ENCODE results near the gene ARHGEF39.

The ARHGEF39 gene

GRCh38 chr9:35628389-35628991 is 36.5 kb downstream of the ARHGEF39 start:
- Histone ChIP-seq H3K27me3 (ENCODE audit: insufficient read depth, low read length, poor library complexity) (no peaks in the 10 kb centered on the region), H3K36me3 (ENCODE audit: control insufficient read depth, insufficient read depth, low read length) (no peaks in the 10 kb centered on the region), H3K18ac (ENCODE audit: low read length) (no peak overlapping the region), H3K4ac (ENCODE audit: low read depth, low read length) (no peak overlapping the region), H2BK5ac (ENCODE audit: low read length) (no peak overlapping the region), H3K79me2 (ENCODE audit: control insufficient read depth, insufficient read depth, low read length) (no peaks in the 10 kb centered on the region), H2BK15ac (replicated peaks; ENCODE audit: low read depth) (no peak overlapping the region), H4K8ac (ENCODE audit: low read depth, low read length) (no peak overlapping the region), H2AK5ac (ENCODE audit: low read length) (no peak overlapping the region), H3K9ac (ENCODE audit: low read length) (no peak overlapping the region), H3K79me1 (ENCODE audit: low read length) (no peaks in the 10 kb centered on the region), H3K23ac (ENCODE audit: low read length) (no peak overlapping the region), H4K5ac (ENCODE audit: low read length) (no peak overlapping the region), H3K4me1 (ENCODE audit: control insufficient read depth, low read depth, low read length) (no peaks in the 10 kb centered on the region), H3K4me3 (ENCODE audit: low read length) (no peak overlapping the region), H3K4me2 (ENCODE audit: low read length) (no peak overlapping the region), H3K27ac (ENCODE audit: low read depth, low read length) (no peak overlapping the region), H3K56ac (ENCODE audit: low read length) (no peak overlapping the region), H2BK120ac (ENCODE audit: low read depth, low read length) (no peak overlapping the region)
- no CpG with 5 or more reads among the region's 6 CpGs for WGBS (ENCODE audit: extremely low coverage, insufficient coverage, low lambda C conversion rate)
- no peak for DNase-seq

GRCh38 chr9:35627575-35627974 is 37.4 kb downstream of the ARHGEF39 start:
- no peak overlapping the region for H2AK5ac ChIP-seq (ENCODE audit: low read length)
- H3K23ac ChIP-seq (ENCODE audit: low read length) = no peak overlapping the region
- no peak for DNase-seq
- H3K27ac ChIP-seq (ENCODE audit: low read depth, low read length) = no peak overlapping the region
- no peak overlapping the region for H3K4ac ChIP-seq (ENCODE audit: low read depth, low read length)
- no peaks in the 10 kb centered on the region for H3K4me1 ChIP-seq (ENCODE audit: control insufficient read depth, low read depth, low read length)
- H3K27me3 ChIP-seq (ENCODE audit: insufficient read depth, low read length, poor library complexity) = no peaks in the 10 kb centered on the region
- H3K36me3 ChIP-seq (ENCODE audit: control insufficient read depth, insufficient read depth, low read length) = no peaks in the 10 kb centered on the region
- H3K79me2 ChIP-seq (ENCODE audit: control insufficient read depth, insufficient read depth, low read length) = no peaks in the 10 kb centered on the region
- H2BK15ac ChIP-seq (replicated peaks; ENCODE audit: low read depth) = no peak overlapping the region
- no peak overlapping the region for H2BK120ac ChIP-seq (ENCODE audit: low read depth, low read length)
- H2BK5ac ChIP-seq (ENCODE audit: low read length) = no peak overlapping the region
- H3K18ac ChIP-seq (ENCODE audit: low read length) = no peak overlapping the region
- no peak overlapping the region for H3K4me2 ChIP-seq (ENCODE audit: low read length)
- WGBS (ENCODE audit: extremely low coverage, insufficient coverage, low lambda C conversion rate) = no CpG with 5 or more reads among the region's 2 CpGs
- no peak overlapping the region for H3K9ac ChIP-seq (ENCODE audit: low read length)
- no peak overlapping the region for H4K8ac ChIP-seq (ENCODE audit: low read depth, low read length)
- no peaks in the 10 kb centered on the region for H3K79me1 ChIP-seq (ENCODE audit: low read length)
- no peak overlapping the region for H3K4me3 ChIP-seq (ENCODE audit: low read length)
- no peak overlapping the region for H3K56ac ChIP-seq (ENCODE audit: low read length)
- H4K5ac ChIP-seq (ENCODE audit: low read length) = no peak overlapping the region

- Histone ChIP-seq H3K4ac (ENCODE audit: low read depth, low read length) (no peak overlapping the region), H3K79me1 (ENCODE audit: low read length) (no peaks in the 10 kb centered on the region), H3K18ac (ENCODE audit: low read length) (no peak overlapping the region), H4K8ac (ENCODE audit: low read depth, low read length) (no peak overlapping the region), H3K4me2 (ENCODE audit: low read length) (no peak overlapping the region), H3K36me3 (ENCODE audit: control insufficient read depth, insufficient read depth, low read length) (no peaks in the 10 kb centered on the region), H3K4me1 (ENCODE audit: control insufficient read depth, low read depth, low read length) (peaks cover 4% of the 10 kb centered on the region), H2BK5ac (ENCODE audit: low read length) (no peak overlapping the region), H2BK15ac (replicated peaks; ENCODE audit: low read depth) (no peak overlapping the region), H3K27me3 (ENCODE audit: insufficient read depth, low read length, poor library complexity) (no peaks in the 10 kb centered on the region), H3K23ac (ENCODE audit: low read length) (no peak overlapping the region), H3K4me3 (ENCODE audit: low read length) (no peak overlapping the region), H2AK5ac (ENCODE audit: low read length) (no peak overlapping the region), H4K5ac (ENCODE audit: low read length) (no peak overlapping the region), H3K27ac (ENCODE audit: low read depth, low read length) (no peak overlapping the region), H2BK120ac (ENCODE audit: low read depth, low read length) (no peak overlapping the region), H3K79me2 (ENCODE audit: control insufficient read depth, insufficient read depth, low read length) (no peaks in the 10 kb centered on the region), H3K9ac (ENCODE audit: low read length) (no peak overlapping the region), H3K56ac (ENCODE audit: low read length) (no peak overlapping the region)
- DNase-seq = no peak
- WGBS (ENCODE audit: extremely low coverage, insufficient coverage, low lambda C conversion rate) = no CpG with 5 or more reads among the region's 2 CpGs
These were observed 45.2 kb downstream of the ARHGEF39 start for GRCh38 chr9:35619800-35620158.

- no peak overlapping the region for H4K5ac ChIP-seq (ENCODE audit: low read length)
- no CpG with 5 or more reads among the region's 17 CpGs for WGBS (ENCODE audit: extremely low coverage, insufficient coverage, low lambda C conversion rate)
- no peak overlapping the region for H3K27ac ChIP-seq (ENCODE audit: low read depth, low read length)
- H3K4me1 ChIP-seq (ENCODE audit: control insufficient read depth, low read depth, low read length) = peaks cover 4% of the 10 kb centered on the region
- no peak overlapping the region for H3K4ac ChIP-seq (ENCODE audit: low read depth, low read length)
- no peak overlapping the region for H4K8ac ChIP-seq (ENCODE audit: low read depth, low read length)
- H3K18ac ChIP-seq (ENCODE audit: low read length) = no peak overlapping the region
- no peak for DNase-seq
- no peak overlapping the region for H2BK5ac ChIP-seq (ENCODE audit: low read length)
- no peaks in the 10 kb centered on the region for H3K79me1 ChIP-seq (ENCODE audit: low read length)
- H3K4me2 ChIP-seq (ENCODE audit: low read length) = no peak overlapping the region
- H3K9ac ChIP-seq (ENCODE audit: low read length) = no peak overlapping the region
- no peaks in the 10 kb centered on the region for H3K79me2 ChIP-seq (ENCODE audit: control insufficient read depth, insufficient read depth, low read length)
- H3K36me3 ChIP-seq (ENCODE audit: control insufficient read depth, insufficient read depth, low read length) = no peaks in the 10 kb centered on the region
- no peaks in the 10 kb centered on the region for H3K27me3 ChIP-seq (ENCODE audit: insufficient read depth, low read length, poor library complexity)
- H2BK120ac ChIP-seq (ENCODE audit: low read depth, low read length) = no peak overlapping the region
- no peak overlapping the region for H3K56ac ChIP-seq (ENCODE audit: low read length)
- H3K23ac ChIP-seq (ENCODE audit: low read length) = no peak overlapping the region
- H3K4me3 ChIP-seq (ENCODE audit: low read length) = no peak overlapping the region
- no peak overlapping the region for H2AK5ac ChIP-seq (ENCODE audit: low read length)
- H2BK15ac ChIP-seq (replicated peaks; ENCODE audit: low read depth) = no peak overlapping the region
These were observed 45.9 kb downstream of the ARHGEF39 start for GRCh38 chr9:35618854-35619799.

- no peak within 1 kb of the TSS for H3K23ac ChIP-seq (ENCODE audit: low read length)
- H2BK15ac ChIP-seq (replicated peaks; ENCODE audit: low read depth) = no peak within 1 kb of the TSS
- peaks cover 4% of the 10 kb centered on the region for H3K4me1 ChIP-seq (ENCODE audit: control insufficient read depth, low read depth, low read length)
- no peak within 1 kb of the TSS for H2AK5ac ChIP-seq (ENCODE audit: low read length)
- H2BK5ac ChIP-seq (ENCODE audit: low read length) = no peak within 1 kb of the TSS
- H3K4me2 ChIP-seq (ENCODE audit: low read length) = peak within 1 kb of the TSS; percentile 94
- no peaks in the 10 kb centered on the region for H3K36me3 ChIP-seq (ENCODE audit: control insufficient read depth, insufficient read depth, low read length)
- H3K4me3 ChIP-seq (ENCODE audit: low read length) = peak within 1 kb of the TSS; percentile 34
- H4K8ac ChIP-seq (ENCODE audit: low read depth, low read length) = no peak within 1 kb of the TSS
- H3K79me1 ChIP-seq (ENCODE audit: low read length) = no peaks in the 10 kb centered on the region
- no peak within 1 kb of the TSS for H2BK120ac ChIP-seq (ENCODE audit: low read depth, low read length)
- no peaks in the 10 kb centered on the region for H3K27me3 ChIP-seq (ENCODE audit: insufficient read depth, low read length, poor library complexity)
- WGBS (ENCODE audit: extremely low coverage, insufficient coverage, low lambda C conversion rate) = no CpG with 5 or more reads among the region's 7 CpGs
- no peak within 1 kb of the TSS for H4K5ac ChIP-seq (ENCODE audit: low read length)
- H3K4ac ChIP-seq (ENCODE audit: low read depth, low read length) = no peak within 1 kb of the TSS
- no peak within 1 kb of the TSS for H3K18ac ChIP-seq (ENCODE audit: low read length)
- peak within 1 kb of the TSS; percentile 63 for H3K9ac ChIP-seq (ENCODE audit: low read length)
- H3K79me2 ChIP-seq (ENCODE audit: control insufficient read depth, insufficient read depth, low read length) = no peaks in the 10 kb centered on the region
- H3K56ac ChIP-seq (ENCODE audit: low read length) = peak within 1 kb of the TSS; percentile 88
- DNase-seq = no peak
- H3K27ac ChIP-seq (ENCODE audit: low read depth, low read length) = no peak within 1 kb of the TSS
These were observed 46.7 kb downstream of the ARHGEF39 start, which contains the start of gene CD72 for GRCh38 chr9:35618325-35618727. CD72 (minus strand) TSS chr9:35618413; CDS start chr9:35618303, 110 bp downstream.
